Breast epithelium (tissue), 4 donors: ENCODE results near the gene NLK. TPM values are rescaled to one million over a fixed set of nuclear protein-coding genes. Genes with fewer than 3 reads are reported as not detected.

Experiments
- DNase-seq, 2 donors: peaks; one replicate each; pipeline ENCODE4 v3.0.0-alpha.2; 2019; ENCODE audit warnings: low spot score in 2 of 2
- H3K27ac ChIP-seq, 2 donors: fragments of 200-600 bp; sonication (generic) in 1 of 2; one replicate each; pipeline ENCODE4 v1.5.1; 2016 to 2019; ENCODE audit warnings: mild to moderate bottlenecking in 1 of 2
- H3K27me3 ChIP-seq, 2 donors: fragments of 200-600 bp; sonication (generic) in 1 of 2; one replicate each; pipeline versions ENCODE4 v1.5.1 to v1.6.0; 2017 to 2019; ENCODE audit warnings: control low read depth in 1 of 2, mild to moderate bottlenecking in 1 of 2
- H3K36me3 ChIP-seq: fragments of 200-600 bp; one replicate; pipeline ENCODE4 v1.5.1; 2019
- H3K4me1 ChIP-seq, 2 donors: fragments of 200-600 bp; sonication (generic); one replicate each; pipeline ENCODE4 v1.5.1; 2016 to 2019; ENCODE audit warnings: control low read depth in 1 of 2
- H3K4me3 ChIP-seq, 3 donors: fragments of 200-600 bp; sonication (generic); 1 replicate in 2 of 3; 2 replicates in 1 of 3; pipeline ENCODE4 v1.5.1; 2016 to 2019; ENCODE audit warnings: mild to moderate bottlenecking in 3 of 3, moderate library complexity in 2 of 3
- H3K9me3 ChIP-seq, 2 donors: fragments of 200-600 bp; sonication (generic) in 1 of 2; one replicate each; pipeline ENCODE4 v1.5.1; 2016 to 2019; ENCODE audit warnings: control low read depth in 1 of 2
- POLR2A ChIP-seq: fragments of 450-650 bp; IDR thresholded peaks from one replicate; pipeline ENCODE4 v1.6.1; 2016; ENCODE audit warnings: antibody characterized with exemption, mild to moderate bottlenecking, moderate library complexity
- POLR2AphosphoS5 ChIP-seq, 3 donors: sonication (generic); formaldehyde crosslinking; IDR thresholded peaks; one replicate each; pipeline ENCODE4 v1.6.1; 2017; ENCODE audit warnings: antibody characterized with exemption in 3 of 3
- intact Hi-C: fragments of 100-400 bp; cut with DNase I; formaldehyde crosslinking; loops from one replicate; pipeline ENCODE4 v1.15.1; 2023; ENCODE audit warnings: low total_unique reads
- total RNA-seq, 3 donors: library from RNA; depleted of rRNA; stranded (reverse); fragments of >200 nt; gene quantifications; one replicate each; pipeline ENCODE4 v1.1.0, GENCODE V29; 2016
- TF ChIP-seq, protein P1 (sequence below), 3 donors: fragments of 450-650 bp; IDR thresholded peaks; one replicate each; pipeline ENCODE4 v1.5.1; 2016 to 2017; ENCODE audit warnings: antibody characterized with exemption in 3 of 3, mild to moderate bottlenecking in 3 of 3, moderate library complexity in 3 of 3

NLK gene
- total RNA-seq, 3 donors from 2014 or later: 19.8 to 35.1 (median 27.5) TPM

DNA sequence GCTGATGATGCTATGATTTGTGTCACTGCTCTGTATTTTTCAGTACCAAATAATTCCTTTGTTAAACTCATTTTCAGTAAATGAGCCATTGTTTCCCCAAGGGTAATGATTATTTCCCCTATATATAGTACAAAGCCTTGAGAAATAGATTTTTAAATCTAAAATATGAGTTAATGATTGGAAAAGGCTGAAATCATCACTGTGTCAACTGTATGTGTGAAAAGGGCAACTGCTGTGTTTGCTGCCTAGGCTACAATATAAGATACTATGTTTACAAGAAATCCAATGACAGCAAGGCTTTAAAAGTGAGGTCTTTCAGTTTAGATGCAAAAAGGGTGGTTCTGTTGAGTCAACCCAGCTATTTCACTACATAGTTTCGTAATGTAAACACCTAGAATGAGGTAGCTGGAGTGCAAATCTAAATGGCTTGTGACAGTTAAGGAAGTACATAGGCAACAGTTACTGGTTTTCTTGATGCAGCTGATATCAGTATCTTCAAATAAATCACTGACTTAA lies 15.3 kb downstream of the NLK start:
- DNase-seq: no peak
- H3K4me1 ChIP-seq: peaks cover 0 to 6% of the 10 kb centered on the region in 2 donors
- H3K27ac ChIP-seq: peak overlapping the region; percentile 27 to 34
- H3K36me3 ChIP-seq: no peaks in the 10 kb centered on the region
- H3K9me3 ChIP-seq: no peaks in the 10 kb centered on the region
- intact Hi-C loops: no loop called here
- no peaks in the 10 kb centered on the region for H3K27me3 ChIP-seq
- TF ChIP-seq POLR2AphosphoS5 (IDR thresholded peaks at IDR 0.05): no peak
- TF ChIP-seq, protein P1, sequence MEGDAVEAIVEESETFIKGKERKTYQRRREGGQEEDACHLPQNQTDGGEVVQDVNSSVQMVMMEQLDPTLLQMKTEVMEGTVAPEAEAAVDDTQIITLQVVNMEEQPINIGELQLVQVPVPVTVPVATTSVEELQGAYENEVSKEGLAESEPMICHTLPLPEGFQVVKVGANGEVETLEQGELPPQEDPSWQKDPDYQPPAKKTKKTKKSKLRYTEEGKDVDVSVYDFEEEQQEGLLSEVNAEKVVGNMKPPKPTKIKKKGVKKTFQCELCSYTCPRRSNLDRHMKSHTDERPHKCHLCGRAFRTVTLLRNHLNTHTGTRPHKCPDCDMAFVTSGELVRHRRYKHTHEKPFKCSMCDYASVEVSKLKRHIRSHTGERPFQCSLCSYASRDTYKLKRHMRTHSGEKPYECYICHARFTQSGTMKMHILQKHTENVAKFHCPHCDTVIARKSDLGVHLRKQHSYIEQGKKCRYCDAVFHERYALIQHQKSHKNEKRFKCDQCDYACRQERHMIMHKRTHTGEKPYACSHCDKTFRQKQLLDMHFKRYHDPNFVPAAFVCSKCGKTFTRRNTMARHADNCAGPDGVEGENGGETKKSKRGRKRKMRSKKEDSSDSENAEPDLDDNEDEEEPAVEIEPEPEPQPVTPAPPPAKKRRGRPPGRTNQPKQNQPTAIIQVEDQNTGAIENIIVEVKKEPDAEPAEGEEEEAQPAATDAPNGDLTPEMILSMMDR (IDR thresholded peaks at IDR 0.05): no peak
- no peak for TF ChIP-seq POLR2A
- no peak overlapping the region for H3K4me3 ChIP-seq

DNA sequence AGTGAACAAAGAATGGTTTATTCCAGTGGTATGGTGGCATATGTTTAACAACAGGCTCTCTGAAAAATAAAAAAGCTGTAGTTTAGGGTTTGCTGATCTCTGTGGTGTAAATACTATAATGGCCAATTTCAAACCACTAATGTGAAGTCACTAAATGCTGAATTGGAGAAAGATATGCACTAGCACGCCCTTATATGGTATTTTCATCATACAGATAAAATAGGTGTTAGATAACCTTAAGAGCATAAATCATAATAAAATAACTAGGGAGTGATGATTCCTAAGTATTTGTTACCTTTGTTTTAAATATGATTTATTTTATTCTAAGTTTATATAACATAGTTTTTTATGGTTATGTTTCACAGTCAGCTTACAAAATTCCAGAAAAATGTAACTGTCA lies 17.2 kb downstream of the NLK start:
- H3K36me3 ChIP-seq: no peaks in the 10 kb centered on the region
- DNase-seq: no peak
- no peak for TF ChIP-seq POLR2AphosphoS5 (IDR thresholded peaks at IDR 0.05)
- no peak for TF ChIP-seq POLR2A
- TF ChIP-seq, protein P1 (IDR thresholded peaks at IDR 0.05): no peak
- H3K27ac ChIP-seq: no peak overlapping the region
- no peaks in the 10 kb centered on the region for H3K27me3 ChIP-seq
- H3K9me3 ChIP-seq: no peaks in the 10 kb centered on the region
- intact Hi-C loops: no loop called here
- no peak overlapping the region for H3K4me3 ChIP-seq
- peaks cover 0 to 6% of the 10 kb centered on the region in 2 donors for H3K4me1 ChIP-seq

GRCh38 chr17:28065706-28066105 lies 23.2 kb downstream of the NLK start:
- Histone ChIP-seq H3K36me3 (no peaks in the 10 kb centered on the region), H3K4me3 (no peak overlapping the region), H3K4me1 (no peaks in the 10 kb centered on the region), H3K27me3 (no peaks in the 10 kb centered on the region), H3K27ac (no peak overlapping the region), H3K9me3 (peaks cover 0 to 1% of the 10 kb centered on the region in 2 donors)
- TF ChIP-seq POLR2AphosphoS5 (IDR thresholded peaks at IDR 0.05) (no peak), POLR2A (no peak)
- TF ChIP-seq, protein P1 (IDR thresholded peaks at IDR 0.05): no peak
- no peak for DNase-seq
- intact Hi-C loops: no loop called here

DNA sequence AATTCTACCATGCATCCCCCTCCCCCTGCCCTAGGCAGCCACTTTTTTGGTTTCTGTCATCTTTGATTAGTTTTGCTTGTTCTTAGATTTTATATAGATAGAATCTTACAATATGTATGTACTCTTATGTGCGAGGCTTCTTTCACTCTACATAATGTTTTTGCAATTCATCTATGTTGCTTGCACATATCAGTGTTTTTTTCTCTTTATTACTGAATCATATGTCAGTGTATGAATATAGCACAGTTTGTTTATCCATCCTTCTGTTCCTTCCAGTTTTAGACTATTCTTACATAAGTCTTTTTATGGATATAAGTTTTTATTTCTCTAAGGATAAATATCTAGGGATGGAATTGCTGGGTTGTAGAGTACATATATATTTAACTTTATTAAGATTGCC lies 26.6 kb downstream of the NLK start:
- H3K9me3 ChIP-seq: peaks cover 0 to 13% of the 10 kb centered on the region in 2 donors
- H3K4me1 ChIP-seq: no peaks in the 10 kb centered on the region
- TF ChIP-seq, protein P1 (IDR thresholded peaks at IDR 0.05): no peak
- TF ChIP-seq POLR2AphosphoS5 (IDR thresholded peaks at IDR 0.05): no peak
- no peak for TF ChIP-seq POLR2A

GRCh38 chr17:28071179-28071578 lies 28.7 kb downstream of the NLK start:
- intact Hi-C loops: no loop called here
- H3K27me3 ChIP-seq: no peaks in the 10 kb centered on the region
- H3K27ac ChIP-seq: no peak overlapping the region
- H3K4me1 ChIP-seq: no peaks in the 10 kb centered on the region
- no peak for TF ChIP-seq POLR2AphosphoS5 (IDR thresholded peaks at IDR 0.05)
- TF ChIP-seq, protein P1 (IDR thresholded peaks at IDR 0.05): no peak
- H3K9me3 ChIP-seq: peaks cover 0 to 13% of the 10 kb centered on the region in 2 donors
- no peak overlapping the region for H3K4me3 ChIP-seq
- no peaks in the 10 kb centered on the region for H3K36me3 ChIP-seq
- DNase-seq: no peak

More for the DNA sequence above, 26.6 kb downstream of the NLK start:
- H3K27me3 ChIP-seq: no peaks in the 10 kb centered on the region
- DNase-seq: no peak
- H3K27ac ChIP-seq: no peak overlapping the region
- intact Hi-C loops: no loop called here
- H3K36me3 ChIP-seq: no peaks in the 10 kb centered on the region
- no peak overlapping the region for H3K4me3 ChIP-seq
